ENCODE measurements around the gene NINJ1. TPM values are rescaled to one million over a fixed set of nuclear protein-coding genes. Genes with fewer than 3 reads are reported as not detected.

The NINJ1 gene
- polyA plus RNA-seq, 1 of the 3 experiments (the other 2 are of a cell fraction): 31.7 TPM

DNA sequence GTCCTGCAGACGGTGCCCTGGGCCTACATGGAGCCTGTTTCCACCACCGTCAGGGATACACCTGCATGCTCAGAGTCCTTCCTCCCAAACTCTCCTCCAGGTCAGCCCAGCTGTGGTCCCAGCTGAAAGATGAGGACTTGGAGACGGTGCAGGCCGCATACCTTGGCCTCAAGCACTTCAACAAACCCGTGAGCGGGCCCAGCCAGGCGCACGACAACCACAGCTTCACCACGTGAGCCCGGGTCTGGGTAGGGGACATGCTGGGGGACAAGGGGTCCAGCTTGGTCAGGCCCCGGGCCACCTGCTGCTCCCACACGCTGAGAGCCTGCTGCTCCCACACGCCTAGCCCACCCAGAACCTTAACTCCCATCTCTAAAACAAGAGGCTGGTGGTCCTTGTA is 54.7 kb downstream of the NINJ1 start:
- no peak for DNase-seq
- no peaks in the 10 kb centered on the region for H3K36me3 ChIP-seq (replicated peaks in 1 of 2; ENCODE audit: control insufficient read depth in 1 of 2, insufficient read depth in 2 of 2, low read length in 1 of 2)
- H3K79me2 ChIP-seq (ENCODE audit: insufficient read depth): no peaks in the 10 kb centered on the region
- H3K9me3 ChIP-seq: no peaks in the 10 kb centered on the region
- no peak overlapping the region for H3K9ac ChIP-seq
- H2AFZ ChIP-seq (ENCODE audit: low read depth): no peak overlapping the region
- H3K27ac ChIP-seq (ENCODE audit: low read depth in 2 of 2, low read length in 1 of 2): no peak overlapping the region
- no peak overlapping the region for H3K4me3 ChIP-seq (ENCODE audit: low read depth in 2 of 2, low read length in 1 of 2)
- ChIA-PET CTCF (interaction anchor here (1.3 kb wide), 1 partner anchor 76 kb away, joined by 3 read pairs; no protein-coding TSS in a partner anchor), POLR2A (no interaction called here)
- H3F3A ChIP-seq (replicated peaks; ENCODE audit: insufficient read depth): no peaks in the 10 kb centered on the region
- peaks cover 0 to 7% of the 10 kb centered on the region in 2 experiments; a peak in 1 of 4 replicates for H3K4me1 ChIP-seq (ENCODE audit: control insufficient read depth in 1 of 2, insufficient read depth in 2 of 2, low read depth in 1 of 2, low read length in 1 of 2)
- H3K27me3 ChIP-seq (ENCODE audit: insufficient read depth): no peaks in the 10 kb centered on the region
- H4K20me1 ChIP-seq (ENCODE audit: insufficient read depth): no peaks in the 10 kb centered on the region
- no peaks in the 10 kb centered on the region for H3K9me2 ChIP-seq
- no peak for TF ChIP-seq SMC3 (IDR thresholded peaks at IDR 0.05; ENCODE audit: low read depth, low read length)
- no peak for TF ChIP-seq FOXJ3 (CRISPR knock-in tag; IDR thresholded peaks at IDR 0.05)
- 89% methylated on average over 8 of the region's 13 CpGs for WGBS (ENCODE audit: low lambda C conversion rate)
- no peak overlapping the region for H3K4me2 ChIP-seq

DNA sequence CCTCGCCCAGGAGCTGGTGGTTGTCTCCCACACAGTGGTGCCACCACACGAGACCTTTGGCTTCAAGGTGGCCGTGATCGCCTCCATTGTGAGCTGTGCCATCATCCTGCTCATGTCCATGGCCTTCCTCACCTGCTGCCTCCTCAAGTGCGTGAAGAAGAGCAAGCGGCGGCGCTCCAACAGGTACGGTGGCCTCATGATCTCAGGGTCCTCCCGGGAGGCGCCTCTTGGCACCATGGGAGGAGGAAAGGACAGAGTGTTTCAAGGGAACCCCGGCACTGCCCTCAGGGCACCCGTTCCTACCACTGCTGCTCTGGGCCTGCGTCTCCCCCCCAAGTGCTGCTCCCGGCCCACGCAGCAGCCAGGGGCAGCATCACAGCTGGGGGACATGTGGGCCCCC is 56.2 kb downstream of the NINJ1 start:
- no peak for DNase-seq
- no peak overlapping the region for H3K27ac ChIP-seq (ENCODE audit: low read depth in 2 of 2, low read length in 1 of 2)
- H3K4me2 ChIP-seq: no peak overlapping the region
- no peaks in the 10 kb centered on the region for H3K9me3 ChIP-seq
- H2AFZ ChIP-seq (ENCODE audit: low read depth): no peak overlapping the region
- no peaks in the 10 kb centered on the region for H3K79me2 ChIP-seq (ENCODE audit: insufficient read depth)
- 80% methylated on average over 3 of the region's 16 CpGs for WGBS (ENCODE audit: low lambda C conversion rate)
- TF ChIP-seq JUND (IDR thresholded peaks at IDR 0.05) (no peak), POLR2AphosphoS5 (IDR thresholded peaks at IDR 0.05; ENCODE audit: low read depth, low read length) (no peak), TCF12 (IDR thresholded peaks at IDR 0.05) (no peak), MEF2A (IDR thresholded peaks at IDR 0.05; ENCODE audit: borderline replicate concordance, low read depth) (no peak)
- TF ChIP-seq, protein P1, sequence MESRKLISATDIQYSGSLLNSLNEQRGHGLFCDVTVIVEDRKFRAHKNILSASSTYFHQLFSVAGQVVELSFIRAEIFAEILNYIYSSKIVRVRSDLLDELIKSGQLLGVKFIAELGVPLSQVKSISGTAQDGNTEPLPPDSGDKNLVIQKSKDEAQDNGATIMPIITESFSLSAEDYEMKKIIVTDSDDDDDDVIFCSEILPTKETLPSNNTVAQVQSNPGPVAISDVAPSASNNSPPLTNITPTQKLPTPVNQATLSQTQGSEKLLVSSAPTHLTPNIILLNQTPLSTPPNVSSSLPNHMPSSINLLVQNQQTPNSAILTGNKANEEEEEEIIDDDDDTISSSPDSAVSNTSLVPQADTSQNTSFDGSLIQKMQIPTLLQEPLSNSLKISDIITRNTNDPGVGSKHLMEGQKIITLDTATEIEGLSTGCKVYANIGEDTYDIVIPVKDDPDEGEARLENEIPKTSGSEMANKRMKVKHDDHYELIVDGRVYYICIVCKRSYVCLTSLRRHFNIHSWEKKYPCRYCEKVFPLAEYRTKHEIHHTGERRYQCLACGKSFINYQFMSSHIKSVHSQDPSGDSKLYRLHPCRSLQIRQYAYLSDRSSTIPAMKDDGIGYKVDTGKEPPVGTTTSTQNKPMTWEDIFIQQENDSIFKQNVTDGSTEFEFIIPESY (IDR thresholded peaks at IDR 0.05; ENCODE audit: borderline replicate concordance, low read depth): no peak
- no peaks in the 10 kb centered on the region for H3K9me2 ChIP-seq
- H3K4me3 ChIP-seq (ENCODE audit: low read depth in 2 of 2, low read length in 1 of 2): no peak overlapping the region
- no peak overlapping the region for H3K9ac ChIP-seq
- H3K27me3 ChIP-seq (ENCODE audit: insufficient read depth): no peaks in the 10 kb centered on the region
- H3K36me3 ChIP-seq (replicated peaks in 1 of 2; ENCODE audit: control insufficient read depth in 1 of 2, insufficient read depth in 2 of 2, low read length in 1 of 2): no peaks in the 10 kb centered on the region
- no peaks in the 10 kb centered on the region for H4K20me1 ChIP-seq (ENCODE audit: insufficient read depth)
- CTCF ChIA-PET: interaction anchor here (1.7 kb wide), 1 partner anchor 24 kb away, joined by 3 read pairs; no protein-coding TSS in a partner anchor
- no peaks in the 10 kb centered on the region for H3F3A ChIP-seq (replicated peaks; ENCODE audit: insufficient read depth)
- H3K4me1 ChIP-seq (ENCODE audit: control insufficient read depth in 1 of 2, insufficient read depth in 2 of 2, low read depth in 1 of 2, low read length in 1 of 2): peaks cover 0 to 10% of the 10 kb centered on the region in 2 experiments; a peak in 1 of 4 replicates
- POLR2A ChIA-PET: no interaction called here

DNA sequence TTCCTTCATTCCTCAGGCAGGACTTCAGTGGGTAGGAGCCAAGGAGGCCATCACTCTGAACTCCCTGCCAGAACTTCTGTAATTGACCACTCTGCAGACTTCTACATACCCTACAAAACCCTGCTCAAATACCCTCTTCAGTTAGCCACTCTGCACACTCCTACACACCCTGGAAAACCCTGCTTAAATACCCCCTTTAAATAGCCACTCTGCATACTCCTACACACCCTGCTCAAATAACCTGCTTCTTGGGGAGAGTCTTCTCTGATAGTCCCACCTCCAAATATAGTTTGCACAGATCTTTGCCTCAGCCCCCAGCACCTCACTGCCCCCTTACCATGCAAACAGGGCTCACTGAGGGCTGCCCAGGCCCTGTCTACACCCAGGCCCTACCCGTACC is 56.7 kb downstream of the NINJ1 start:
- H2AFZ ChIP-seq (ENCODE audit: low read depth): no peak overlapping the region
- no peak overlapping the region for H3K27ac ChIP-seq (ENCODE audit: low read depth in 2 of 2, low read length in 1 of 2)
- no peaks in the 10 kb centered on the region for H4K20me1 ChIP-seq (ENCODE audit: insufficient read depth)
- H3K9ac ChIP-seq: no peak overlapping the region
- ChIA-PET POLR2A (no interaction called here), CTCF (interaction anchor here (1.7 kb wide), 1 partner anchor 24 kb away, joined by 3 read pairs; no protein-coding TSS in a partner anchor)
- H3K36me3 ChIP-seq (replicated peaks in 1 of 2; ENCODE audit: control insufficient read depth in 1 of 2, insufficient read depth in 2 of 2, low read length in 1 of 2): no peaks in the 10 kb centered on the region
- H3K4me2 ChIP-seq: no peak overlapping the region
- no CpG with 5 or more reads among the region's 1 CpG for WGBS (ENCODE audit: low lambda C conversion rate)
- no peaks in the 10 kb centered on the region for H3K79me2 ChIP-seq (ENCODE audit: insufficient read depth)
- no peaks in the 10 kb centered on the region for H3K9me2 ChIP-seq
- no peaks in the 10 kb centered on the region for H3K27me3 ChIP-seq (ENCODE audit: insufficient read depth)
- H3F3A ChIP-seq (replicated peaks; ENCODE audit: insufficient read depth): no peaks in the 10 kb centered on the region
- H3K9me3 ChIP-seq: no peaks in the 10 kb centered on the region
- peaks cover 0 to 14% of the 10 kb centered on the region in 2 experiments; a peak in 1 of 4 replicates for H3K4me1 ChIP-seq (ENCODE audit: control insufficient read depth in 1 of 2, insufficient read depth in 2 of 2, low read depth in 1 of 2, low read length in 1 of 2)
- no peak overlapping the region for H3K4me3 ChIP-seq (ENCODE audit: low read depth in 2 of 2, low read length in 1 of 2)
- no peak for DNase-seq
- TF ChIP-seq FOXM1 (IDR thresholded peaks at IDR 0.05; ENCODE audit: low read depth) (no peak), CHD2 (IDR thresholded peaks at IDR 0.05; ENCODE audit: low read length, partially characterized antibody) (no peak), RAD21 (IDR thresholded peaks at IDR 0.05; ENCODE audit: low read length) (no peak), JUND (IDR thresholded peaks at IDR 0.05) (no peak), TAF1 (IDR thresholded peaks at IDR 0.05; ENCODE audit: borderline replicate concordance, low read depth, low read length) (no peak), SIN3A (IDR thresholded peaks at IDR 0.05; ENCODE audit: borderline replicate concordance, low read depth, low read length) (no peak), FOSL2 (IDR thresholded peaks at IDR 0.05; ENCODE audit: borderline replicate concordance, low read depth) (no peak), NFIC (IDR thresholded peaks at IDR 0.05; ENCODE audit: borderline replicate concordance) (no peak), ELF1 (IDR thresholded peaks at IDR 0.05) (no peak), TEAD4 (IDR thresholded peaks at IDR 0.05; ENCODE audit: borderline replicate concordance, insufficient read depth) (no peak), RXRA (IDR thresholded peaks at IDR 0.05; ENCODE audit: borderline replicate concordance, low read depth) (no peak)
- TF ChIP-seq, protein P2, sequence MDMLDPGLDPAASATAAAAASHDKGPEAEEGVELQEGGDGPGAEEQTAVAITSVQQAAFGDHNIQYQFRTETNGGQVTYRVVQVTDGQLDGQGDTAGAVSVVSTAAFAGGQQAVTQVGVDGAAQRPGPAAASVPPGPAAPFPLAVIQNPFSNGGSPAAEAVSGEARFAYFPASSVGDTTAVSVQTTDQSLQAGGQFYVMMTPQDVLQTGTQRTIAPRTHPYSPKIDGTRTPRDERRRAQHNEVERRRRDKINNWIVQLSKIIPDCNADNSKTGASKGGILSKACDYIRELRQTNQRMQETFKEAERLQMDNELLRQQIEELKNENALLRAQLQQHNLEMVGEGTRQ (IDR thresholded peaks at IDR 0.05; ENCODE audit: borderline replicate concordance, low read depth, low read length): no peak
- TF ChIP-seq, protein P3, sequence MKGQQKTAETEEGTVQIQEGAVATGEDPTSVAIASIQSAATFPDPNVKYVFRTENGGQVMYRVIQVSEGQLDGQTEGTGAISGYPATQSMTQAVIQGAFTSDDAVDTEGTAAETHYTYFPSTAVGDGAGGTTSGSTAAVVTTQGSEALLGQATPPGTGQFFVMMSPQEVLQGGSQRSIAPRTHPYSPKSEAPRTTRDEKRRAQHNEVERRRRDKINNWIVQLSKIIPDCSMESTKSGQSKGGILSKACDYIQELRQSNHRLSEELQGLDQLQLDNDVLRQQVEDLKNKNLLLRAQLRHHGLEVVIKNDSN (IDR thresholded peaks at IDR 0.05; ENCODE audit: borderline replicate concordance, low read depth): no peak

All from SK-N-SH (cell line).